ENCODE results near the gene LGALS7B. TPM values are rescaled to one million over a fixed set of nuclear protein-coding genes. Genes with fewer than 3 reads are reported as not detected.

Gene LGALS7B
- total RNA-seq, 6 experiments from 2014 or later = not detected

- H3K4me1 Mint-ChIP-seq (ENCODE audit: low read depth) = peaks cover 81% of the 10 kb centered on the region
- no peaks in the 10 kb centered on the region for H3K9me3 Mint-ChIP-seq
- TF ChIP-seq, protein P1, sequence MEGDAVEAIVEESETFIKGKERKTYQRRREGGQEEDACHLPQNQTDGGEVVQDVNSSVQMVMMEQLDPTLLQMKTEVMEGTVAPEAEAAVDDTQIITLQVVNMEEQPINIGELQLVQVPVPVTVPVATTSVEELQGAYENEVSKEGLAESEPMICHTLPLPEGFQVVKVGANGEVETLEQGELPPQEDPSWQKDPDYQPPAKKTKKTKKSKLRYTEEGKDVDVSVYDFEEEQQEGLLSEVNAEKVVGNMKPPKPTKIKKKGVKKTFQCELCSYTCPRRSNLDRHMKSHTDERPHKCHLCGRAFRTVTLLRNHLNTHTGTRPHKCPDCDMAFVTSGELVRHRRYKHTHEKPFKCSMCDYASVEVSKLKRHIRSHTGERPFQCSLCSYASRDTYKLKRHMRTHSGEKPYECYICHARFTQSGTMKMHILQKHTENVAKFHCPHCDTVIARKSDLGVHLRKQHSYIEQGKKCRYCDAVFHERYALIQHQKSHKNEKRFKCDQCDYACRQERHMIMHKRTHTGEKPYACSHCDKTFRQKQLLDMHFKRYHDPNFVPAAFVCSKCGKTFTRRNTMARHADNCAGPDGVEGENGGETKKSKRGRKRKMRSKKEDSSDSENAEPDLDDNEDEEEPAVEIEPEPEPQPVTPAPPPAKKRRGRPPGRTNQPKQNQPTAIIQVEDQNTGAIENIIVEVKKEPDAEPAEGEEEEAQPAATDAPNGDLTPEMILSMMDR (IDR thresholded peaks at IDR 0.05) = no peak
- DNase-seq = no peak
- peak overlapping the region; percentile 92 for H3K27ac Mint-ChIP-seq
- peak overlapping the region; percentile 79 for H3K4me3 Mint-ChIP-seq
- H3K36me3 Mint-ChIP-seq (ENCODE audit: low read depth) = peaks cover 59% of the 10 kb centered on the region
- peaks cover 12% of the 10 kb centered on the region for H3K27me3 Mint-ChIP-seq (ENCODE audit: insufficient read depth)
Measured at GRCh38 chr19:38836983-38837626, 48.1 kb downstream of the LGALS7B start.

DNA sequence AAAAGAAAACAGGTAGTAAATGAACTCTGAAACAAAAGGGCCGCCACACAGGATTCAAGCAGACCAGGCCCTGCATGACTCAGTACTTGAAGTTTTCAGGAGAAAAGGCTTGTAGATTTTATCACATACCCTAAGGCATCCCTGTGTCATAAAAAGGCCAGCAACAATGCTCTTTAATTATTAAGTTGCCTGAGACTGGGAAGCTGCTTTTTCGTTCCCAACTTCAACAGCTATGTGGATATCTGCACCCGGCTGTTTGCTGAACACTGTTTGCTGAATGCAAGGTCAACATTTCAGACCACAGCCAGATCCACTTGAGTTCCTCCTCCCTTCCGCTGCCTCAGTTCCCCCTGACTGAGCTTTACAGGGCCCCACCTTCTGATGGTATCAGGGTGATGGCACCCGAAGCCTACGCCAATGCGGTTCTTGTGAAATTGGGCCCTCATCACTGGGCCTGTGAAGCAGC is 48.7 kb downstream of the LGALS7B start:
- peak overlapping the region; percentile 79 for H3K4me3 Mint-ChIP-seq
- DNase-seq = peak; percentile 96
- peak overlapping the region; percentile 92 for H3K27ac Mint-ChIP-seq
- TF ChIP-seq, protein P1 (IDR thresholded peaks at IDR 0.05) = no peak
- H3K27me3 Mint-ChIP-seq (ENCODE audit: insufficient read depth) = peaks cover 15% of the 10 kb centered on the region
- no peaks in the 10 kb centered on the region for H3K9me3 Mint-ChIP-seq
- H3K4me1 Mint-ChIP-seq (ENCODE audit: low read depth) = peaks cover 83% of the 10 kb centered on the region
- H3K36me3 Mint-ChIP-seq (ENCODE audit: low read depth) = peaks cover 64% of the 10 kb centered on the region

DNA sequence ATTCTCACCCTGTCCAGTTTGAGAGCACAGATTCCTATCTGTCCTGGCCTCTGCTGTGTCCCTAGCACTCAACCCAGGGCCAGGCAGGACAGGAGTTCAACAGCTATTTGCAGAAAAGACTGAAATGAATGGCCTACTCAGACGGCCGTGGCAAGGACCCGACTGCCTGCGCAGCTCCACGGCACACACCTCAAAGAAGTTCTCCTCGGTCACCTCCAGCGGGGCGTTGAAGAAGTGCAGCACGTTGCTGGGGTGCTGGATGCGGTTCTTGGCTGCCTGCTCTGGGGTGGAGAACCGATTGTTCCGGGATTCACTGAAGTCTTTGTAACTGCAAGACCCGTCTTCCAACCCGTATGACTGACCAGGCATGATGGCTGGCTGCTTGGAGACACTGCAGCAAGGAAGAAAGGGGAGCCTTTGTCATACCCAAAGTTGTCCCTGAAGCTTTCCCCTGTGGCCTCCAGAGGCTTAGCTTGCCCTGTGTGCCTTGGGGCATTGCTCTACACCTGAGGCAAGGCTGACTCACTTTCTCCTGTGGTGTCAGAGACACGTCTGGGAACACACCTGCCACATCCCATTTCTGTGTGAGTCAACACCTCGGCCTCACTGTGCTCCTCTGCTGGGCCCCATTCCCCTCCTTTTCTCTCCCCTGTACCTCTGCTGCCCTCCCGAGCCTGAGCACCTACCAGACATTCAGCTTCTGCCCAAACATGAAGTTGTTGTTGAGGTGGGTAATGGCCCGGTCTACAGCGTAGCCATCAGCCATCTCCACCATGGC is 49.4 kb downstream of the LGALS7B start:
- Mint-ChIP-seq H3K4me3 (peak overlapping the region; percentile 79), H3K36me3 (ENCODE audit: low read depth) (peaks cover 71% of the 10 kb centered on the region), H3K9me3 (no peaks in the 10 kb centered on the region), H3K4me1 (ENCODE audit: low read depth) (peaks cover 84% of the 10 kb centered on the region), H3K27me3 (ENCODE audit: insufficient read depth) (peaks cover 22% of the 10 kb centered on the region), H3K27ac (peak overlapping the region; percentile 92)
- DNase-seq = peak; percentile 42
- TF ChIP-seq, protein P1 (IDR thresholded peaks at IDR 0.05) = peak; percentile 13; the same call in 1 of the 2 replicates

- no peaks in the 10 kb centered on the region for H3K9me3 Mint-ChIP-seq
- DNase-seq = no peak
- TF ChIP-seq, protein P1 (IDR thresholded peaks at IDR 0.05) = no peak
- H3K27ac Mint-ChIP-seq = peak overlapping the region; percentile 92
- H3K36me3 Mint-ChIP-seq (ENCODE audit: low read depth) = peaks cover 77% of the 10 kb centered on the region
- H3K4me1 Mint-ChIP-seq (ENCODE audit: low read depth) = peaks cover 86% of the 10 kb centered on the region
- peaks cover 25% of the 10 kb centered on the region for H3K27me3 Mint-ChIP-seq (ENCODE audit: insufficient read depth)
- peak overlapping the region; percentile 69 for H3K4me3 Mint-ChIP-seq
Measured at GRCh38 chr19:38838986-38839761, 50.2 kb downstream of the LGALS7B start.

GRCh38 chr19:38839816-38840582 is 51.0 kb downstream of the LGALS7B start:
- H3K27me3 Mint-ChIP-seq (ENCODE audit: insufficient read depth) = peaks cover 25% of the 10 kb centered on the region
- peak overlapping the region; percentile 32; the same call in 1 of the 2 replicates for H3K4me3 Mint-ChIP-seq
- no peaks in the 10 kb centered on the region for H3K9me3 Mint-ChIP-seq
- peaks cover 82% of the 10 kb centered on the region for H3K36me3 Mint-ChIP-seq (ENCODE audit: low read depth)
- peak; percentile 24 for DNase-seq
- peaks cover 83% of the 10 kb centered on the region for H3K4me1 Mint-ChIP-seq (ENCODE audit: low read depth)
- TF ChIP-seq, protein P1 (IDR thresholded peaks at IDR 0.05) = no peak
- H3K27ac Mint-ChIP-seq = peak overlapping the region; percentile 92
